ENCODE measurements around the gene ADORA3.
"Not testable (repeated sequence)": the region's sequence is repeated elsewhere in the genome, so short reads cannot be mapped to it uniquely, and the experiment has no call there.

ADORA3 gene

DNA sequence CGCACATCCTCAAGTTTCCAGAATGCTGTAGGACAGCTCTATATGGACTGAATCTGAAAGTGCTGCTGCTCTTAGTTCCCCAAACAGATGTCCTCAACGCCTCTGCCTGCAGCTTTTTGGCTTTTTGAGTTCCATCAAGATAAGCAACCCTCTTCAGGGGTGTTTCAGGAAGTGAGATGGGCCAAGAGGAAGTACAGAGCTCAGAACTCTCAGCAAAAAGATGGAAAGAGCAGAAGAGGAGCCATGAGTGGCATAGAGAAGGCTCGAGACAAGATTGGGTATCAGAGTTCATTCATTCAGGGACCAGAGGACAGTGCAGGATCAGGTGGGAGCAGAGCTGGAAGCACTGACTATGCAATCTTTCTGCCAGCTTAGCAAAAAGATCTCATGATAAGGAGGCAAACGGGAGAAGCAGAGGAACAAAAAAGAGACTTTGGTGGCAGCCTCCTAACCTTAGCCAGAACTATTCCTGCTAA is at the start of gene ADORA3, which contains the start of gene TMIGD3:
ADORA3 (minus strand) TSS at position 49 of the 476 bp plus-strand sequence. CDS start 279 bp downstream, outside the sequence.
TMIGD3 (minus strand) TSS at position 49 of the 476 bp plus-strand sequence. CDS start 279 bp downstream, outside the sequence.
- no peak for DNase-seq

DNA sequence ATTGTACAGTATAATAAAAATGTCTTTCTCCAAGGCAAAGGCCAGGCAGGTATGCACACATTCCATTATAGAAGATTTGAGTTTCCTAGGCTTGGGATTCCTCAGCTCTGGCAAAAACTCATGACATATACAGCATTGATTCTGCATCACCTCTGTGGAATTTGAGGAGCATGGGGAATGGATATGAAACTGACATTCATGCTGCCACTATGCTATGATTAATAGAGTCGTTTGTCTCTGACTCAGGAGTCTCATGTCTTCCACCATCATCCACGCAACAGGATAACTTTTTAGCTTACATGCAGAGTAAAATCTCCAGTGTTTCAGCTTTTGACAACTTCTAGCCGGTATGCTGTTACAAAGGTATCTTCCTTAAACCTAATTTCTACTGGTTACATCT is 49.8 kb upstream of the ADORA3 start:
- DNase-seq: no peak

GRCh38 chr1:111552587-111552986 is 49.2 kb upstream of the ADORA3 start:
- DNase-seq: no peak

- no peak for DNase-seq
These were observed 48.4 kb upstream of the ADORA3 start for GRCh38 chr1:111551623-111552411.

DNA sequence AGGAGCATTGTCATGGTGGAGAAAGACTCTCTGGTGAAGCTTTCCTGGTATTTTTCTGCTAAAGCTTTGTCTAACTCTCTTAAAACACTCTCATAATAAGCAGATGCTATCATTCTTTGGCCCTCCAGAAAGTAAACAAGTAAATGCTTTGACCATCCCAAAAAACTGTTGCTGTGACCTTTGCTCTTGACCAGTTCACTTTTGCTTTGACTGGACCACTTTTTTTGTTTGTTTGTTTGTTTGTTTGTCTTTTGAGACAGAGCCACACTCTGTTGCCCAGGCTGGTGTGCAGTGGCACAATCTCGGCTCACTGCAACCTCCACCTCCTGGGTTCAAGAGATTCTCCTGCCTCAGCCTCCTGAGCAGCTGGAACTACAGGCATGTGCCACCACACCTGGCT is 44.4 kb upstream of the ADORA3 start:
- DNase-seq: not testable (repeated sequence)

- DNase-seq: no peak
These were observed 38.8 kb upstream of the ADORA3 start for GRCh38 chr1:111542187-111542586.

DNA sequence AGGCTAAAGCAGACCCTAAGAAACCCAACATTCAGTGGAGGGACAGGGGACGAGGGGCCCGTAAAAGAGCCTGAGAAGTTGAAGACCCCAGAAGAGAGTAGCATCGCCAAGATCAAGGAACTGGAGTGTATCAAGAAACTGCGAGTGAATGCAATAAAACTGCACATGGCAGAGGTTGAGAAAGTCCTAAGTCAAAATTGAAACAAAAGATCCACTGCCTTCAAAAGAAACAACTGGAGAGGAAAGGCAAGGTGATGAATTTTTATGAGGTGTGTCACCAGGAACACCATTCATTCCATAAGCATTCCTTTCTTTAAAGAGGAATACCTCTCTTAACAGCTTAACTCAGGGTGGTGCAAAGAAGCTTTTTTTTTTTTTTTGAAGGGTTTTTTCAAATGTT is 38.3 kb upstream of the ADORA3 start:
- no peak for DNase-seq

DNA sequence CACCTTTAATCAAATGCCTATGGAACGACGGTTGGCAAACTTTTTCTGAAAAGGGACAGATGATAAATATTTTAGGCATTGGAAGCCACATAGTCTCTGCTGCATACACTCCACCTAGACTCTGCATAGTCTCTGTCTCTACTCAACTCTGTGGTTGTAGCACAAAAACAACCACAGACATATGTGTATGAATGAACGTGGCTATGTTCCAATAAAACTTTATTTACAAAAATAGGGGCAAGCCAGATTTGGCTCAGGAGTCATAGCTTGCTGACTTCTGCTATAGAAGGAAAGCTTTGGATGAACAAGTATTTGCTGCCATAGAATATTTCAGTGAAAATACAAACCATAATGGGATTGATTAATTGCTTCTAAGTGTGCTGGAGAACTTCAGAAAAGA is 37.5 kb upstream of the ADORA3 start:
- no peak for DNase-seq

DNA sequence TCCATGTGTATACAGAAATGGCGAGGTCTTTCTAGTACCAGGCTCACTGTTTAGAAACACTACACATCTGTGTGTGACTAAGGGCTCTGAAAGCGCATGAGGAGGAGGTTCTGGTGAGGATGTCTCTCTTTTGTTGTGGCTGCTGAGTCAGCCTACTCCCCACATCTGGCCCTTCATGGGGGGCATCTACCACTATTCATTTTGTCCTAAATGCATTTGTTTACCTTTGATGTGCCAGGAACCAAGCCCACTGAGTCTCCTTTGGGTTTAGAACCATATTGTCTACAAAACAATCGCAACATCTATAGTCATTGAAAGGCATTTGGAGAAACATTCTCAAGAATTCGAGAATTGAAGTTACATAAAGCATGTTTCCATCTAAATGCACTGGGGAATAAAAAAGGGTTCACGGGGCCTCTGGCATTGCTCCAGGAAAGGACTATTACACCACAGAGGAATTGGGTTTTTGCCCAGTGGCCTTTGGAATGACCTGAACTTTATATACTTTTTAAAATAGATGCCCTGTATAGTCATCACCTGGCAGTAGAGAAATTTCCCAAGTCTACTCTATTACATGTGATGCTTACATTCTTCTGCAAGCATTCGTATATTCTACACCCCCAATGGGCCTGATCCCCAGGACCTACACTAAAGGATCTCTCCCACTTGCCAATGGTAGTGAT is 35.1 kb upstream of the ADORA3 start:
- DNase-seq: no peak

DNA sequence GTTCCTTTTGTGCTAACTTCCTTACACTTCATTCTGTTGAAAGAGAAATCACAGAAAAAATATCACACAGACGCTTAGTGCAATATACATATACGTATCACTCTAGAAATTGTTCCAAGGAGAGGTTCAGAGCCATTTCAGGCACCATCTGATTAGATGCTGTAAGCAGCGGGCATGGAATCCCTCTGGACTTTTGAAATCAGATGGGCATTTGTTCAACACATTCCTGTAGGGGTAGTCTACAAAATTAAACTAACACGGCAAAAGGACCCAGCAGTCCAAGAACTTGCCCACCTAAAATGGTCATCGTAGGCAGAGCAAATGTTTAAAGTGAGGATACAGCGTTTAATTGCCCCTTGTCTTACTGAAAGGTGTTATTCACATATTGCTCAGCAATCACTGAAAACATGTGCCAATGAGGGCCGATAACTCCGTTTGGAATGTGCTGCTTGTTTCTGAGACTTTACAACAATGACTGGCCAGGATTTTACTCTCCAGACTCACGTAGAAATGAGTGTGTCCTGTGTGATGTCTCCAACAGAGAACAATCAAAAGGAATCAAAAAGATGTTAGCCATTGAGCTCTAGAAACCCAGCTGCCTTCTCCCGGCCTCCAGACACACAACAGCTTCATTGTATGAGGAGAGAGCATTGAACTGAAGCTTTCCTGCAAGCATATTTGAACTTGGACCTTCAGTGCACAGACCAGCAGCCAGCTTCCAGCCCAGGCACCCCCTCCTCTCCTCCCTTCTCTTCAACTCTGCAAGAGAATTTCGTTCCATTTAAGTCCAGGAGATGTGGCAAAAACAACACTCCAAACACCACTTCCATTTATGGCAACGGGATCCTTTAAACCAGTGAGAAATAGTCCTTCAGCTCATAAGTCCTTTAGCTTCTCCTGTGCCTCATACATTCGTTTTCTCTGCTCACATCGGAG is 32.1 kb upstream of the ADORA3 start:
- no peak for DNase-seq

DNA sequence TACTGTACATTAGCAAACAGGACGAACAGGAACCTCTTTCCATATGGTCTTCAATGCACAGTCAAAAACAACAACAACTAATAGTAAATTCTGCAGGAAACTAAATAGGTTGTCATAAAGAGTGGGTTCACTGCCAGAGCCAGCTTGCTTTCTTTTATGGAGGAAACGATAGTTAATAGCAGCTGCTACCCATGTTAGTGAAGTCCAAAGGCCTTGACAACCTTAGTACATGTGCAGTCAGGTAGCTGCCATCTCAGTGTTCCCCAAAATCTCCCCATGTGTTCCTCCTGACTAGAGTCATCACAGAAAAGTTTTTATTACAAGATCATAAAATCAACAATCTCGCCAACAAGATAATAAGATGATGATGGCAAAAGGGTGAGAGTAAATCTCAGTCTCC is 16.6 kb upstream of the ADORA3 start:
- DNase-seq: no peak

- no peak for DNase-seq
These were observed 14.2 kb upstream of the ADORA3 start for GRCh38 chr1:111517469-111518225.

DNA sequence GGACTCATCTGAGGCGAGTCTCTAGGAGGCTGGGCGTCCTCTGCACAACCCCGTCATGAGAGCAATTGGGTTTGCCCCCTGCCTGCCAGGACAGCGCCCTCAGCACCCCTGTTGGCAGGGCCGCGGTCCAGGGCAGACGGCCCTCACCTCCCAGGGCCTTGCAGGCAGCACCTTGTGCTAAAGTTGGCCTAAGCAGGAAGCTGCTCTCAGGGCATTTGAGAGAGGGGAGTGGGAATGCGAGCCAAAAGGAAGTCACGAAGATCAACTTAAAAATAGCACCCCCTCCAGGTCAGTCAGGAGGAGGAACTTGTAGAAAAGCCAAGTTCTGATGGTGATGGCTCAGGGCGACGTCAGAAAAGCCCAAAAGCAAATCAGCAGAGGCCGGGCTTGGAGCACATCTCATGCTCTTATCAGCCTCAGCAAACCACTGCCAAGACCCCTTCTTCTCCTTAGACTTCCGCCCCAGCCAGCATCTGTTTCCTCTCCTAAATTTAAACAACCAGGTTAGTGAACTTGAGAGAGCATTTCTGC is 12.6 kb upstream of the ADORA3 start:
- DNase-seq: peak; percentile 58

DNA sequence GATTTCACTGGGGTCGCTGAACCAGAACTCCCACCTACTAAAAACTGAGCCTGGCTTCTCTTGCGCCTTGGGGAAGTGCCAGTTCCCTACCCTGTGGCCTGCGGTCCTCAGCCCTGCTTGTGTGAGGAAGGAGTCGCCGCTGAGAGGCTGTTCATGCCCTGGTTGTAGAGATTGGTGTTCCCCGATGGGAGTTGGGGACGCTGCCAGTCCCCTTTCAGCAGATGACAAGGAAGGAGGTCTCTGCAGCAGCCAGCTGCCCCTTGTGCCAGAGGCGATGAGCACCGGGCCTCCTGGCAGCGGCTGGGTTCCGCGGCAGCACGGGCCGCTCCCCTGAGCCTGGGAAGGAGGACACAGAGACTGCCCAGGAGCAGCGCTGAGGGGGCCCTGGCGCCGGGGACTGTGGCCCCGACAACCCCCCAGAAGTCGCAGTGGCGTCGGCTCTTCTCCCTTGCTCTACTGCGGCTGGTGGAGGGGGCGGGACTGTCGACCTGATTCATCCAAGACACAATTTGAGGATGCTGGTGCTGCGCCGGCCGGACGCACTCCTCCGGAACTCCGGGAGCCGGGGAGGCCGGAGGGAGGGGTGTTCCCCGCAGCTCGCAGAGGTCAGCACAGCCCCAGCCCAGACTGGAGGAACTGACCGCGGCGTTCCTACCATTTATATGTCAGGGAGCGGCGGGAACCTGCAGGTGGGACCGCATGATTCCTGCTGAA is 12.0 kb upstream of the ADORA3 start:
- peak; percentile 64 for DNase-seq

DNA sequence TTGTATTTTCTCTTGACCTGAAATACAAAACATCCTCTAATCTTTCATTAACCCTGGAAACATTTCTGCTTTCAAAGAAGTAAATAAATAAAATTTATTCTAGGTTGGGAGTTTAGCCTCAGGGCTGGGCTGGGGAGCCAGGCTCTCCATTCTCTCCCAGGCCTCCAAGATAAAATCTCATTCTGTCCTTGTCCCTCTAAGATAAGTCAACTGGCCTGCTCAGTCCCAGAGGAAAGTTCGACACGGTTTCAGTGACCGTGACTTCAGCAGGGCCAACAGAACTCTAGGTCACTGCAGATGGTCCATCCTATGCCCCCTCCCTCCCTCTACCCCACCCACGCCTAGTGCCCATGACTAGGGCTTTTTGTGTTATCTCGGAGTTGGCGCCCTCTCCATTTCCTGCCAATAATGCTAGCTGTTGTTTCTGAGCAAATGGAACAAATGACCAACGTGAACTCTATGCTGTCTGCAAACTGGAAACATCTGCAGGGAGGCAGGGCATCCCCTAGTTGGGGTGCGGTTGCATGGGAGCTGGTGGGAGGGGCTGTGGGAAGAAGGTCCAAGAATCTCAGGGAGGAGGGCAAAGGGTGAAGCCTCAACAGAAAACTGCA is 10.1 kb upstream of the ADORA3 start:
- no peak for DNase-seq

DNA sequence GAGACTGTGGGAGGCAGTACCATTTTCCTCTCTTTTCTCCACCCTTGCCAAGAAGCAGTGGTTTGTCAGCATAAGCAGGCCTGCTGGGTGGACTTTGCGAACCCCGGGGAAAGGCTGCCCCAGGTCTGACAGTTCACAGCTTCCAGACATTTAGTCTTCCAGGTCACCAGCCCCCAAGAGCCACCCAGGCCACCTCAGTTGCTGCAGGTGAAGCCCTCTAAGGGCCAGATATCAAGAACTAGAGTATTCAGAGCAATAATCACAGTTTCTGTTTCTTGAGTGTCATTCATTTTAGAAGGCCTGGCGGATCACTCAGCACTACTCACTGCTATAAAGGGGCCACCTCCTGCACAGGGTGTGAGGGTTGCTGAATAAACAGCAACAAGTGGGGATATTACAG is 9.5 kb upstream of the ADORA3 start:
- no peak for DNase-seq

GRCh38 chr1:111512132-111512889 is 8.9 kb upstream of the ADORA3 start:
- DNase-seq: no peak

GRCh38 chr1:111511370-111511769 is 7.9 kb upstream of the ADORA3 start:
- DNase-seq: no peak

DNA sequence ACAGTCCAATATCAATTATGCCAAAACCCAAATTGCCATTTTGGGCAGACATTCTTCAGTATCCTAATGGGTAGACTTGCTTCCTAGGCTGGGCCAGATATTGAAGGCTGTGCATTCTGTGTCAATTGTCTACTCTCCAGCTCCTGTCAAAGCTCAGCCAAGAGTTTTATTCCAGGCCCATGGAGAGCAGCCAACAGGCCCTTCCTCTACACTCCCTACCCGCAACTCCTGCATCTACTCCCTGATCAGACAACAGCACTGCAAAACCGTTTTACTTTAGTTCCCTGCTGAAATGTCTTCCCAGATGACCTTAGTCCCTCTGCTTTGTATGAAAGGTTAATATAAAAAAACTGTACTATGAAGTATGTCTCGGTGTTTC is 6.6 kb upstream of the ADORA3 start:
- DNase-seq: no peak
